HG02973 (cell line): ENCODE measurements around the gene ABLIM1.
A peak's percentile ranks its signal among the peaks of the same experiment; 100 is the strongest.

Source experiments
- ATAC-seq: cut with Tn5 transposase; IDR thresholded peaks from one replicate; pipeline ENCODE4 v1.9.1; 2021; ENCODE audit warnings: moderate library complexity; ENCODE audit not compliant: unreplicated experiment

Gene ABLIM1

GRCh38 chr10:114523876-114524275 lies 134.2 kb downstream of the ABLIM1 start:
- ATAC-seq = no peak

DNA sequence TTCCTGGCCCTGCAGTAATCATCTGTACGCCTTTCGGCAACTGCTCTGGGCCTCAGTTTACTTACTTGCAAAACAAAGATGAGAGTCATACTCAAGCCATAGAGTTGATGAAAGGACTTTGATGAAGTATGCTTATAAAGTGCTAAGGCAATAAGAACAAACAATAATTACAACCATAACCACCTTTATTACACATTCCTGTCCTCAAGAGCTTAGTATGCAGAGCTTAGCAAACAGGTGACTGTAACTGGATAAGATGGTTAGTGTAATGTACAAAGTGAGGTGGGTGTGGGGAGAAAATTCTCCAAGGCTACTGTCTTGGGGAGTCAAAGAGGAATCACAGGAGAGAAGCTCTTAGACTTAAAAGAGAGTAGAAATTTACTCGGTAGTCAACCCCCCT lies 136.8 kb downstream of the ABLIM1 start:
- no peak for ATAC-seq

- ATAC-seq = no peak
These were observed 137.6 kb downstream of the ABLIM1 start for GRCh38 chr10:114520453-114520852.

- no peak for ATAC-seq
These were observed 138.2 kb downstream of the ABLIM1 start for GRCh38 chr10:114519756-114520293.

GRCh38 chr10:114519306-114519669 lies 138.8 kb downstream of the ABLIM1 start:
- no peak for ATAC-seq

DNA sequence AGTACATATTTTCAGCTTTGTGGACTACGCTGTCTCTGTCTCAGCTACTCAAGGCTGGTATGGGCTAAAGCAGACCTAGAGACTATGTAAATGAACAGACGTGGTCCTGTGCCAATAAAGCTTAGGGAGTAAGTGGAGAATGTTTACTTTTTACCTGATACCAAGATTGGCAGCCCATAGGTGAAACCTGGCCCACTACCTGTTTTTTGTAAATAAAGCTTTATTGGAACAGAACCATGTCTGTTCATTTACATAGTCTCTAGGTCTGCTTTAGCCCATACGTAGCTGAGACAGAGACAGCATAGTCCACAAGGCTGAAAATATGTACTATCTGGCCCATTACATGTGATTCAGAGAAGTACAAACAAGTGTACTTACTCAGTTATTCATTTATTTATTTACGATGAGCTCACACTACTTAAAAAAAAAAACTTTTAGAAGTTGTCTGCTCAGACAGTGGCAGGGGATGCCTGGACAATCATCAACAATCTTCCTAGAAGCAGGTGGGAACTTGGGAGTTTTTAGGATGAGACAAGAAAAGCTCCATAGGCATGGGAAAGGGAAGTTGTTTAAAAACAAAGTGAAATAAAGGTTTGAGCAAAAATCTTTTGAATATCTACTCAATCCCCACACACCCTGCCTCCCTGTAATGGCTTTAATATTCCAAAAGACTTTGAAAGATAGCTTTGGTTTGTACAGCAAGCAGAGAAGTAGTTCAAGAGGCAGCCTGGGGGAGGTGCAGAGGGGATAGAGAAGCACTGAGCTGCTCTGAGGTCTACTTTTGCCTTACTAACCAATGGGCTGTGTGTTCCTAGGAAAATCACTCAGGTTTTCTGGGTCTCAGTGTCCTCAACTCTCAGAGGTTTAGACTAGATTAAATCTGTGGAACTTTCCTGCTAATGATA lies 139.4 kb downstream of the ABLIM1 start:
- no peak for ATAC-seq

GRCh38 chr10:114517368-114518250 lies 140.5 kb downstream of the ABLIM1 start:
- ATAC-seq = no peak

- ATAC-seq = no peak
These were observed 141.7 kb downstream of the ABLIM1 start for GRCh38 chr10:114516356-114516755.

DNA sequence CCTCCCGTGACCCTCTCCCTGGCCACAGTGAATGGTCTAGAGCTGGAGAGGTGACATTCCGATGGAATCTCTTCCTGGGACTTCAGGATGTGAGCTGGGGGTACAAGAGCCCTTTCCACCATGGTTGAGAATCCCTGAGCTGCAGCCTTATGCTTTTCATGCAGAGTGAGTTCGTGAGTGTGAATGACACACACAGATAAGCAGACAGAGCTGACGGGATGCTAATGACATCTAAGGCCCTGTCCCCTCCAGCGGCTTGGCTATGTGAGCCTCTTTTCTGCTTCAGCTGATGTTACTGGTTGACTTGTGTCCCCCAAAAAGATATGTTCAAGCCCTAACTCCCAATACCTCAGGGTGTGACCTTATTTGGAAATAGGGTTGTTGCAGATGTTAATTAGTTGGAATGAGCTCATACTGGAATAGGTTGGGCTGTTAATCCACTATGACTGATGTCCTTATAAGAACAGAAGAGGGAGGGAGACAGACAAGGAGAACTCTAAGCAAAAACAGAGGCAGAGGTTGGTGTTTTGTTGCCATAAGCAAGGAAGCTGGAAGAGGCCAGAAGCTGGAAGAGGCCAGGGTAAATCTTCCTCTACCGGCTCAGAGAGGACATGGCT lies 142.7 kb downstream of the ABLIM1 start:
- ATAC-seq = no peak

GRCh38 chr10:114513381-114513792 lies 144.7 kb downstream of the ABLIM1 start:
- ATAC-seq = no peak

DNA sequence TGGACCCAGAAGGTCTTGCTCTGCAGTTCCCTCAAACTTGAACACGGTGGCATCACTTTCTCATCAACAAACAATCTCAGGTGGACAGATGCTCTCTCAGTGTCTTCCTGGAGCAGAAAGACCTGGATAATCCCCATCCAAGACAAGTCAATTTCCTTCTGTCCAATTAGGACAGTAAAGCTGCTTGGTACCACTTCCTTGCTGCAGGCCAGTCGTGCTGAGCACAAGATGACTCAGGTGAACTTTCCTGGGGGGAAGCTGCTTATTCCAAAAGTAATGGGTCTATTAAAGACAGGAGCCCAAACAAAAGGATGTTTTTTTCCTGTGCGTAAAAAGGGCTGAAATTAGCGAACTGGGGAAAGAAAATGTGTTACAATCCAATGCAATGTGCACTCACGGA lies 146.2 kb downstream of the ABLIM1 start:
- ATAC-seq = no peak

GRCh38 chr10:114508376-114508775 lies 149.7 kb downstream of the ABLIM1 start:
- ATAC-seq = no peak

DNA sequence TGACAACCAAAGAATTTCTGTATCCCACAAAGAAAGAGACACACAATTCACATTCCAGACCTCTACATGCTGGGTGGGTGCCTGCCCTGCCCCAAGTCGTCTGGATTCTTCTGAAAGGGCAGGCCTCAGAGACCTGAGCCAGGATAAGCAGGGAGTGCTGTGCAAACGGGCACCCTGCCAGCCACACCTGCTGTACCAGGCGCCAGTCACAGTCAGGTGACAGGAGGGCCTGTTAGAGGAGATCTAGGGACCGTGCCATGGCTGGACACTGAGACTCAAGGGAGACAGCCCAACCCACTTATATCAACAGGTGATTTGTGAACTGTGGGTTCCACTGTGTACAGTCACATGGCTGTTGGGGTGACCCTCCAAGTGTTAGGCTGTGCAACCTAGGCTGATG lies 150.6 kb downstream of the ABLIM1 start:
- no peak for ATAC-seq

DNA sequence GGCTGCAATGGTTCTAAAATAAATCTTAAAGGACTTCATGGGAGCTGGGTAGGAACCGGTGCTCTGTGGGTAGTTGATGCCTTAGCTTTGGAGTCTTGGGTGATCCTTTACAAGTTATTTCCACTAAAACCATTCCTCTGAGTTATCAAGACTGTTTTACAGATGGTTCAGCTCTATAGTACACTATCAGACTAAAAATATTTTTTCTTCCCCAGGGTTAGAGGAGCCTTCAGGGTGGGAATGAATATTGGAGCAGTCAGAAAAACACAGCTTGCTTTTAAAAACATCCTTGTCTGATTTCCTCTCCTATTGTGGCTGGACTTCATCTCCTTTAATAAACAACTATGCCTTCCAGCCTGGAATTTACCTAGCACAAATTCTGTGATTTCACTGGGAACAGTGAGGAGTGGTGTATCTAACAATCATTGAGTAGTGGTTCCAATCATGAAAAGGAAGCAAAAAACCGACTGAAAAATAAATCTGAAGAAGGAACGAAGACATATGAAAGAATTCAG lies 151.1 kb downstream of the ABLIM1 start:
- ATAC-seq = no peak

GRCh38 chr10:114504769-114505579 lies 153.1 kb downstream of the ABLIM1 start:
- no peak for ATAC-seq

DNA sequence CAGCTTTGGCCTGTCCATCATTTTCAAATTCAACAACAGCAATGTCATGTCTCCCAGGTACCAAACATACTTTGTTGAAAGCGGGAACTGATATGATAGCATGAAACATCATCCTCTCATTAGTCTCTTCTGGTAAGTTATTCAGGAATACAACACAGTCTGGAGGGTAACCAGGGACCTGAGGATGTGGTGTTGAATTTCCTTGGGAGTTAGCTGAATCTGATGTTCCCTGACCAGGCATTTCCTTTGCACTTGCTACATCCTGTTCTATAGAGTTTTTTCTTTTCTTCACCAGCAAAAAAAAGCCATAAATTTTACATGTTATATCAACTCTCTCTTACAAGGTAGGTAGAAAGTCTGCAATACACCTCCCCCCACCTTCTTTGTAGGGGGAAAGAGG lies 156.0 kb downstream of the ABLIM1 start:
- ATAC-seq = no peak

- ATAC-seq = no peak
These were observed 156.4 kb downstream of the ABLIM1 start for GRCh38 chr10:114501650-114502049.

DNA sequence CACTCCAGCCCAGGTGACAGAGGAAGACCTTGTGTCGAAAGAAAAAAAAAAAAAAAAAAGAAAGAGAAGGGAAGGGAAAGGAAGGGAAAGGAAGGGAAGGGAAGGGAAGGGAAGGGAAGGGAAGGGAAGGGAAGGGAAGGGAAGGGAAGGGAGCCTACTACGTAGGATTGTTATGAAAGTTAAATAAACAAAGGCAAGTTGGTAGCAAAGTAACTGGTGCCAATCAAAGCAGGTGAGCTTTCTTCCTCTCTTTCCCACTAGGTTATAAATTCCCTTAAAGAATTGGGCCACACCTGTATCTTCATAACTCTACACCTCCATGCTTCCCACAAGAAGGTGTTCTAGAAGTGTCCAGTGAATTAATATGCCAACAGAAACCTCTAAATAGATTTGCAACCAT lies 157.4 kb downstream of the ABLIM1 start:
- ATAC-seq = no peak

- peak; percentile 14 for ATAC-seq
These were observed 158.4 kb downstream of the ABLIM1 start for GRCh38 chr10:114499630-114500190.

GRCh38 chr10:114499116-114499515 lies 159.0 kb downstream of the ABLIM1 start:
- peak; percentile 29 for ATAC-seq
